Cortex of kidney (tissue), 1 donor: ENCODE measurements around the gene KIF13A.
"Not testable (repeated sequence)": the region's sequence is repeated elsewhere in the genome, so short reads cannot be mapped to it uniquely, and the experiment has no call there.

ENCODE experiments used
- DNase-seq: peaks from one replicate; lab custom pipeline; 2025; lab: John Stamatoyannopoulos, UW

KIF13A gene

DNA sequence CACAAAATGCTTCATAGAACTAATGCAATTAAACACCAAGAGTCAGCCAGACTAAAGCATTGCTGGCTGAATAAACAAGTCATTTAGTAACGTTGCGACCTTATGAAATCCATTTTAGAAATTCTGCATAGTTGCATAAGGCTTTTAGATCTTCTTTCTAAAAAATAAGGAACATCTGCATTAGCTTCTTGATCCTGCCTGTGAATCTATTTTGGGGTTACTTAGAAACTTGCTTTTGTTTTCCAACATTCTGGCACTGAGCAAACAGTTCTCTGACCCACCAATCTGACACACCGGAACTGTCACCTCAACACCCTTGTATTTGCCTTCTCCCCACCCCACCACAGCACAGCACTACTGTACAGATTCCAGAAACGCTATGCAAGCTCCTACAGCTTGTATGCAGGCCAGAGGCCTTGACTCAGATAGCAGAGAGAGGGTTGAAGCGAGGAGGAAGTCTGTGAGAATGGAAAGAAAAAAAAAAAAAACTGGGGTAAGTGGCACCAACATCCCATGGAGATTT, 55.0 kb downstream of the KIF13A start:
- no peak for DNase-seq

DNA sequence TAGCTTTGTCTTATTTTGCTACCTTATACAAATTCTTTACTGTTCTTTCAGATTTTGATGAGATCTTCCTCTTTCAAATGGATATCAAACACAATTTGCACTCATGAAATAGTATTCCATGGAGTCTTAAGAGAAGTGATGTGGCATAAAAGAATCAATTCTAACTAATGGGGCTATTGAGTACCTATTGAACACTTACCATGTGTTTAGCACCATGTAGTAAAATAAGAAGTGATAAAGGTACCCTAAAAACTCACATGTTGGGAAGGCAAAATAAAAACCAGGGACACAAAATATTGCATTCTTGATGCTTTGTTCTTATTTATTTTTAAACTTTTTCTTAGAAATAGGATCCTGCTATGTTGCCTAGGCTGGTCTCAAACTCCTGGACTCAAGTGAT, 56.2 kb downstream of the KIF13A start:
- DNase-seq = no peak

DNA sequence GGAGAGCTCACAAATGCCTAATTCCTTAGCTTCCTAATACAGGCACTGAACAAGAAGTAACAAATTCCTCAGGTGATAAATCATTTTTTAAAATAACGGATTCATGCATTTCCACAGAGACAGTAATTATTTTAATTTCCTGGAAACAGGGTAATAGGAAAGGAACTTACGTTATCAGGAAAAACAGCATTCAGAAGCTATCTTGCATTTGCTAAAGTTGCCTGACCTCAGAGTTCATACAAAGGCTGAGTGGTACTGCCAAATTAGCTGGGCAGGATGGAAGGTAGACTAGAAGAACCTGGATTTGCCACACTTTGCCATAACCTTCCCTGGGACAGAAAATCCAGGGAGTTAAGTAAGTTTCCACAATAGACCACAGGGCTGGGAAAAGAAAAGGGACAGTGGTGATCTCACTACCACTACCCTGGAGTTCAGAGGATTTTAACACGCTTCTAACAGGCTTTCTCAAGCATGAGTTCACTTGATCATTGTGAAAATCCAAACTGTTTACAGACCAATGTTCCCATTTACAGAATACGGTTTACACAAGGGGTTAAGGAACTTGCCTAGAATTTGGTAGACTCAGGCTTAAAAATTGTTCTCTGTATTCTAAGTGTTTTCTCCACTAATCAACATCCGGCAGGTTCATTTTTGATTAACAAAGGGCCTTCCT, 57.0 kb downstream of the KIF13A start:
- DNase-seq = no peak

- no peak for DNase-seq
Observed at GRCh38 chr6:17928514-17929430, 58.7 kb downstream of the KIF13A start.

- no peak for DNase-seq
Observed at GRCh38 chr6:17927705-17928104, 59.7 kb downstream of the KIF13A start.

- no peak for DNase-seq
Observed at GRCh38 chr6:17923401-17923863, 64.0 kb downstream of the KIF13A start.

DNA sequence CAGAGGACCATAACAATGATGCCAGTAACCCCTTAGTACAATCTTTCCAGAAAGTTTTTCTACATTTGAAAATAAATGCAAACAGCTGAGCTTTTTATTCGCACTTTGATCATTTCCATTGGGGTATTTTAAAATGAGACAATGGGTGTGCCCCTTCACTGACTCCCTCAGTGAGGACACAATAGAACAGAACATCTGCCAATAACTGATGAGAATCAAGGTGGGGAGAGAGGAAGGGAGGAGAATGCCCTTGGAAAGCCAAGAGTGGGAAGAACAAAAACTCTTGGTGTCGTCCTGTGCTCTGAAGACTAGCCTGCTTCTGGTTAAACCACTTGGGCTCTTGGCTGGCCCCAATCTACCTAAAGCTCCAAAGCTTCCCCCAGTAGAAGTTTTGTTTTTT, 66.0 kb downstream of the KIF13A start:
- DNase-seq = no peak

DNA sequence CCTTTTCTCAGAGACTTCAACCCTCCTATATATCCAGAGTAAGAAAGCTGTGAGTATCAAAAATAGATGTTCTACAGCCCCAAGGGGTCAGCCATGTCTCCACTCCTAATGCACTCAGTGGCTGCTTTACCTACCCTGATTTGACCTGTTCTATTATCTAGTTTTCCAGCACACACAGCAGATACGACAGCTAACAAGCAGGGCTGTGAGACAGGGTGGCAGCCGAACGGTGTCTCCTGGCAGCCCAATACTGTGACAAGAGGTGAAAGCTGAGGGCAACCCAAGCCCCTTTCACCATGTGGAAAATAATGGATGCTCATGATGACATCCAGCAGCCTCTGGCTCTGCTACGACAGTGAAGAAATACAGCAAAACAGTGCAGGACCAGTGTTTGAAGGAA, 67.9 kb downstream of the KIF13A start:
- DNase-seq = no peak

DNA sequence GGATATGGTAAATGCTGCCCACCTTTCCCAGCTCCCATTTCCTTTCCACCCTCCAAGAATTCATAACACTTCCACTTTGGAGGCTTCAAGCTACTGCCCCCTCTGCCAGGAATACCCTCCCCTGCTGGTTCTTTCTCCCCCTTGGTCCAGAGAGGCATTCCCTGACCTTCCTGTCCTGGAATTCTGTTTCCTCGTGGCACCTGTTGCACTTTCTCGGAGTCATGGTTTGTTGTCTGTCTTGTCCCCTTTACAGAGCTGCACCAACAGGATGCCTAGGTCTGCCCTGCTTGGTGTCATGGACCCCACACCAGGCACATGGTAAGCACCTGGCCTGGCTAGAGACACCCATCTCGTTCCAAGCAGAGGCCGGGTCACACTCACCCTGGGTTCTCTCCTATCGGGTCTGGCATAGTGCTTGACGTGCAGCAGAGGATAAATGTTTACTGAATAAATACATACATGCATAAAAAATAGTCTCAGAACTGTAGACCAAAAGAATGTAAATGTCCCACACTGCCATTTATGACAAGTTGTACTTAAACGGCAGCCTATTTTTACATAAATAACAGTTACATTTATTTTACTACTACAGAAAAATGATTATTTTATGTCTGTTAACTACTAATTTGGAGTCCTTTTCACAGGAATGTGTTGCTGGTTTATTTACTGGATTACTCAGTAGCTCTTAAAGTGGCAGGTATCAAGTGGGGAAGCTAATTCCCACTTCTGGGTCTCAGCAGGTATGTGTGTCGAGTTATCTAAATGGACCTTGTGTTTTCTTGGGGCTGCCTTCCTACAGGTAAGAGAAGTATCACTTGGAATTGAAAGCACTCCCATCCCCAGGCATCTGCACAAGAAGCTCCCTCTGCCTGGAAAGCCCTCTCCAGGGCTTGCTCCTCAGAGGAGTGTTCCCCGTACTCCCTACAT, 69.3 kb downstream of the KIF13A start:
- no peak for DNase-seq

GRCh38 chr6:17914651-17915050, 72.8 kb downstream of the KIF13A start:
- DNase-seq = no peak

DNA sequence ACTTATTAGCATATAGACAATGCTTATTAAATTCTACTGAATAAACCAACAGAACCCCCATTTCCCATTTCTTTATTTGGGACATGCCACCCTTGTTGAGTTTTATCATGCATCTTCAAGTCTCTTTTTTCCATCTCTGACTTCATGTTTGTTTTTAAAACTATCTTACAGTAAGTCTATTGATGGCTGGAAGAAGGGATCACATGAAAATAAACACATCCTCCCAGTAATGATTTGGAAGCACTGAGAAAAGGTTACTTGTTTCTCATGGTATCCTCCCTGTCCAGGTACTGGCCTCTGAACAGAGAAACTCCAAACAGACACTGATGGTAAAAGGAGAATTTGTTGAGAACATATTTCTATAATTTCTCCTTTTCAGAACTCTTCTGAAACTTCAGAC, 74.9 kb downstream of the KIF13A start:
- DNase-seq = no peak

DNA sequence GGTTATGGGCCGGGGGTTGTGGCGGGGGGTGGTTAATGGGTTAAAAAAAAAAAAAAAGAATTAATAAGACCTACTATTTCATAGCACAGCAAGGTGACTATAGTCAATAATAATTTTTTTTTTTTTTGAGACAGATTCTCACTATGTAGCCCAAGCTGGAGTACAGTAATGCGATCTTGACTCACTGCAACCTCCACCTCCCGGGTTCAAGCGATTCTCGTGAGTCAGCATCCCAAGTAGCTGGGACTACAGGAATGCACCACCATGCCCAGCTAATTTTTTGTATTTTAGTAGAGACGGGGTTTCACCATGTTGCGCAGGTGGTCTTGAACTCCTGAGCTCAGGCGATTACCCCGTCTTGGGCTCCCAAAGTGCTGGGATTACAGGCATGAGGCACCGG, 75.8 kb downstream of the KIF13A start:
- DNase-seq = not testable (repeated sequence)

GRCh38 chr6:17910189-17910588, 77.2 kb downstream of the KIF13A start:
- no peak for DNase-seq

- DNase-seq = no peak
Observed at GRCh38 chr6:17908831-17909230, 78.6 kb downstream of the KIF13A start.

DNA sequence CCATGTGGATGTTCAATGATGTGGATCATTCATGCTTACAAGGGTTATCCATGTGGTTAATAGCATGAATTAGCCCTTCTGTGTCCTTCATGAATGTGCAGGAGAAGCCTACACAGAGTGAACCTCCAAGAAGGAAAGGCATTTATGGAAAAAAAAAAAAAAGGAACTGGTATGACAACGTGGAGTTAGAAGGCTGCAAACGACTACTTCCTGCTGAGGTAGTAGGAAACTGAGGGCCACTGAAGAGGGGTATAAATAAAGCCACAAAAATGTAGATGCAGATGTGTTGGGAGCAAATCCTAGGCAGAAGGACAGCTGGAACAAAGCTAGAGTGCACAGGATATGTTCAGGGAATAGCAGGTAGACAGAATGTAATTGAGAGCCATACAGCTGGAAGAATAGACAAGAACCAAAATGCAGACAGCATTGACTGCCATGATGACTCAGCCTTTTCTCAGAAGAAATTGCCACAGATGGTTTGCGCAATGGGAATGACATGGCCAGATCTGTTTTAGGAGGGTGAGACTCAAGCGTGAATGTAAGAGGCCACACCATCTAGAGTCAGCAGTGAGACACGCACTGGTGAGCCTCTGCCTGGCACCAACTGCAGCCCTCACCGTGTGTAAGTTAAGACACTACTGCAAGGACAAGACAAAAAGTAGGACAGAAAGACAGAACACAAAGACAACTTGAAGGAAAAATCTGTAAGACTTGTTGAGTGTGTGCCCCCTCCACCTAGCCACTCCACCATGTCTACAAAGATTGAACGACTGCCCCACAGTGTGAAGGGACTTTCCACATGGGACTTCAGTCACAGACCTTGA, 79.8 kb downstream of the KIF13A start:
- DNase-seq = no peak

GRCh38 chr6:17905611-17906592, 81.5 kb downstream of the KIF13A start:
- no peak for DNase-seq

DNA sequence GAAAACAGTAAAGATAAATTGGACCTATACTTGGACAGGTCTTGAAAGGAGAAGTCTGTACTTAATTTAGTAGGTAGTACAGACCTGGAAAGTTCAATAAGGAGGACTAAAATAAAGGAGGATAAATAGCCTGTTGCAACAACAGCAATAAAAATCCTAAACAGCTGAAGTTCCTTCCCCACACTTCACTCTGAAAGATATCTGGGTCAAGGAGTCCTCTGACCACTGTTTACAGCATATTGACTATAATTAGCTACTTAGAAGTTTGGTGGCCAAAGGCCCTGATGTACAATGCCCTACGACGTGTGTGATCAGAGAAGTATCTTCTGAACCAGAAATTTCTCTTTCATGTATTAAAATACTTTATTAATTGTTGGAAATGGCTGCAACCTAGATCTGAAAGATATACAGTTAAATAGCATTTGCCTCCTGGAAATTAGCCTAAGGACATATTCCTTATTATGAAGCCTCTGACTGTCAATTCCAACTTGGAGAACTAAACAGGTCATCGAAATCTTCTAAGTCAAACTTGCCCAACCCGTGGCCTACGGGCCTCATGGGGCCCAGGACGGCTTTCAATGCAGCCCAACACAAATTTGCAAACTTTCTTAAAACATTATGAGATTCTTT, 82.8 kb downstream of the KIF13A start:
- DNase-seq = no peak

DNA sequence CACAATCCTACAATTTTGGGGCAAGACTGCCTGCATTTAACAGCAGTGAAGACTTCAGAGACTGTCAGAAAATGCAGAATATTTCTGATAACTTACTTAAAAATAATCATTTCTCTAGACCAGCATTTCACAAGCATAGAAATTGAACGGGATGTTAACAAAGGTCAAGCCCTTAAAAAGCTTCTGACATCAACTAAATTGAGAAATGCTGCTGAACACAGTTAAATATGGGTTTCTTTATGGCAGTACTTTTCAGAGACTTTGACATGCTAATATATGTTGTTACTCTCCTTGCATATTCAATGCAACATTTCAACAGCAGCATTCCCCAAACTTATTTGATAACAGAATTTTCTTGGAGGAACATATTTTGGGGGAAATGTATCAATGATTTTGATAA, 84.5 kb downstream of the KIF13A start:
- no peak for DNase-seq

DNA sequence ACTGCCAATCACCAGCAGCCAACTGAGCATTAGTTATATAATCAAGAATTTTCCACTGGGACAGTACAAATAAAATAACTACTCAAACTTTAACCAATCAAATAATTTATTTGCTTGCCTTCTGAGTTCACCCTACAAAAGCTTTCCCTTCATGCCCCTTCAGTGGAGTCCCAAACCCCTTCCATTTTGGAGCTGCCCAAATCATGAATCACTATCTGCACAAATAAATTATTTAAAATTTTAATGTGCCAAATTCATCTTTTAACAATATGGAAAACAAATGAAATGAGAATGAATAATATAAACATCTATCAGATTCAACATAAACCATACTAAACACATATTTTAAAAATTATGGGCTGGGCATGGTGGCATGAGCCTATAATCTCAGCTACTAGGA, 85.9 kb downstream of the KIF13A start:
- DNase-seq = no peak
